Adipose tissue (tissue), 3 donors: ENCODE data around the gene ARID3C. TPM values are rescaled to one million over a fixed set of nuclear protein-coding genes. Genes with fewer than 3 reads are reported as not detected.
A peak's percentile ranks its signal among the peaks of the same experiment; 100 is the strongest.

Experiments
- H3K27ac ChIP-seq: one replicate; pipeline ENCODE4 v1.5.1; 2013; ENCODE audit warnings: low read depth, low read length
- WGBS, 3 donors: extraction: QIAGEN DNeasy Blood & Tissue Kit; methylation state at CpG; one replicate each; pipeline ENCODE4 v1.1.7; 2013; 5-methylcytosine and 5-hydroxymethylcytosine counted together
- polyA plus RNA-seq, 3 donors: library from polyadenylated mRNA; stranded (reverse); fragments of 200-250 nt; gene quantifications; one replicate each; pipeline ENCODE4 v1.2.3, GENCODE V29; 2013
- donor health status: healthy with polysubstance abuse.
- donor health status: Bipolar disorder and iron deficiency.
- donor health status: healthy.

The ARID3C gene
- polyA plus RNA-seq, 3 donors = not detected

- 13 to 24% (median 23%) methylated on average over 3 of the region's 3 CpGs for WGBS, 3 donors
- no peak overlapping the region for H3K27ac ChIP-seq
Measured at GRCh38 chr9:34633851-34634550, 5.1 kb upstream of the ARID3C start.

- 55 to 69% (median 60%) methylated on average over 5 of the region's 5 CpGs for WGBS, 3 donors
- H3K27ac ChIP-seq = no peak overlapping the region
Measured at GRCh38 chr9:34633166-34633565, 4.3 kb upstream of the ARID3C start.

- no peak overlapping the region for H3K27ac ChIP-seq
- 26 to 36% (median 30%) methylated on average over 5 of the region's 5 CpGs for WGBS, 3 donors
Measured at GRCh38 chr9:34630402-34631154, 1.7 kb upstream of the ARID3C start.

- 24 to 33% (median 30%) methylated on average over 5 of the region's 5 CpGs for WGBS, 3 donors
Measured at GRCh38 chr9:34629491-34629808, 584 bp upstream of the ARID3C start.

GRCh38 chr9:34627716-34628655, 880 bp downstream of the ARID3C start:
- WGBS, 3 donors = 35 to 41% (median 37%) methylated on average over 20 of the region's 20 CpGs
- no peak overlapping the region for H3K27ac ChIP-seq

More at GRCh38 chr9:34629491-34629808, 584 bp upstream of the ARID3C start:
- H3K27ac ChIP-seq = no peak overlapping the region

- WGBS, 3 donors = 57 to 75% (median 75%) methylated on average over 3 of the region's 3 CpGs
- no peak overlapping the region for H3K27ac ChIP-seq
Measured at GRCh38 chr9:34625186-34625486, 3.7 kb downstream of the ARID3C start.

GRCh38 chr9:34624475-34625185, 4.2 kb downstream of the ARID3C start:
- 16 to 20% (median 18%) methylated on average over 39 of the region's 39 CpGs for WGBS, 3 donors
- H3K27ac ChIP-seq = no peak overlapping the region

- no peak overlapping the region for H3K27ac ChIP-seq
- WGBS, 3 donors = 11% methylated on average over 58 to 63 of the region's 63 CpGs
Measured at GRCh38 chr9:34623374-34624235, 5.3 kb downstream of the ARID3C start.

GRCh38 chr9:34620061-34620994, 8.5 kb downstream of the ARID3C start, which contains the start of gene DCTN3:
TSS of gene DCTN3 (minus strand) at chr9:34620495. CDS start at chr9:34620464, 31 bp downstream.
- 4% methylated on average over 43 of the region's 43 CpGs for WGBS, 3 donors
- no peak within 1 kb of the TSS for H3K27ac ChIP-seq

GRCh38 chr9:34615132-34615531, 13.7 kb downstream of the ARID3C start:
- WGBS, 3 donors = 93 to 100% (median 94%) methylated on average over 2 of the region's 2 CpGs
- H3K27ac ChIP-seq = no peak overlapping the region

- no peak overlapping the region for H3K27ac ChIP-seq
- WGBS, 3 donors = 1% methylated on average over 15 of the region's 15 CpGs
Measured at GRCh38 chr9:34612788-34613390, 16.0 kb downstream of the ARID3C start.

- peak within 1 kb of the TSS; percentile 21 for H3K27ac ChIP-seq
- 0 to 1% (median 1%) methylated on average over 75 to 77 of the region's 77 CpGs for WGBS, 3 donors
Measured at GRCh38 chr9:34611811-34612787, 16.8 kb downstream of the ARID3C start, which contains the start of gene RPP25L. TSS of gene RPP25L (minus strand) at chr9:34612097. CDS start at chr9:34611296, 801 bp downstream.

GRCh38 chr9:34611251-34611810, 17.5 kb downstream of the ARID3C start:
- WGBS, 3 donors = 57 to 70% (median 61%) methylated on average over 10 of the region's 10 CpGs
- H3K27ac ChIP-seq = no peak overlapping the region

GRCh38 chr9:34610434-34611206, 18.2 kb downstream of the ARID3C start:
- 90 to 95% (median 94%) methylated on average over 20 of the region's 20 CpGs for WGBS, 3 donors
- H3K27ac ChIP-seq = no peak overlapping the region
